ENCODE data around the gene CNOT2.

The CNOT2 gene

GRCh38 chr12:70249903-70250302 is 6.7 kb downstream of the CNOT2 start:
- TF ChIP-seq TAF1 (IDR thresholded peaks at IDR 0.05; ENCODE audit: borderline replicate concordance, insufficient read depth, low read length): no peak
- TF ChIP-seq FOXP2 (optimal IDR thresholded peaks at IDR 0.05; ENCODE audit: borderline replicate concordance, extremely low read depth, extremely low read length, insufficient read depth): no peak
- TF ChIP-seq SIN3A (IDR thresholded peaks at IDR 0.05; ENCODE audit: borderline replicate concordance, insufficient read depth, low read length): no peak
- no peak for TF ChIP-seq REST (IDR thresholded peaks at IDR 0.05; ENCODE audit: insufficient read depth in 1 of 2, low read depth in 2 of 2, low read length in 2 of 2)
- no peak for TF ChIP-seq POLR2AphosphoS5 (IDR thresholded peaks at IDR 0.05; ENCODE audit: low read depth, low read length)

GRCh38 chr12:70251226-70251625 is 8.0 kb downstream of the CNOT2 start:
- no peak for TF ChIP-seq SIN3A (IDR thresholded peaks at IDR 0.05; ENCODE audit: borderline replicate concordance, insufficient read depth, low read length)
- TF ChIP-seq FOXP2 (optimal IDR thresholded peaks at IDR 0.05; ENCODE audit: borderline replicate concordance, extremely low read depth, extremely low read length, insufficient read depth): no peak
- TF ChIP-seq TAF1 (IDR thresholded peaks at IDR 0.05; ENCODE audit: borderline replicate concordance, insufficient read depth, low read length): no peak
- TF ChIP-seq POLR2AphosphoS5 (IDR thresholded peaks at IDR 0.05; ENCODE audit: low read depth, low read length): no peak
- no peak for TF ChIP-seq REST (IDR thresholded peaks at IDR 0.05; ENCODE audit: insufficient read depth in 1 of 2, low read depth in 2 of 2, low read length in 2 of 2)

- TF ChIP-seq TAF1 (IDR thresholded peaks at IDR 0.05; ENCODE audit: borderline replicate concordance, insufficient read depth, low read length): no peak
- TF ChIP-seq SIN3A (IDR thresholded peaks at IDR 0.05; ENCODE audit: borderline replicate concordance, insufficient read depth, low read length): no peak
- TF ChIP-seq FOXP2 (optimal IDR thresholded peaks at IDR 0.05; ENCODE audit: borderline replicate concordance, extremely low read depth, extremely low read length, insufficient read depth): no peak
- no peak for TF ChIP-seq POLR2AphosphoS5 (IDR thresholded peaks at IDR 0.05; ENCODE audit: low read depth, low read length)
- no peak for TF ChIP-seq REST (IDR thresholded peaks at IDR 0.05; ENCODE audit: insufficient read depth in 1 of 2, low read depth in 2 of 2, low read length in 2 of 2)
Measured at GRCh38 chr12:70251661-70252060, 8.4 kb downstream of the CNOT2 start.

GRCh38 chr12:70252832-70253231 is 9.6 kb downstream of the CNOT2 start:
- TF ChIP-seq TAF1 (IDR thresholded peaks at IDR 0.05; ENCODE audit: borderline replicate concordance, insufficient read depth, low read length) (no peak), SIN3A (IDR thresholded peaks at IDR 0.05; ENCODE audit: borderline replicate concordance, insufficient read depth, low read length) (no peak), REST (IDR thresholded peaks at IDR 0.05; ENCODE audit: insufficient read depth in 1 of 2, low read depth in 2 of 2, low read length in 2 of 2) (no peak), FOXP2 (optimal IDR thresholded peaks at IDR 0.05; ENCODE audit: borderline replicate concordance, extremely low read depth, extremely low read length, insufficient read depth) (no peak), POLR2AphosphoS5 (IDR thresholded peaks at IDR 0.05; ENCODE audit: low read depth, low read length) (no peak)

GRCh38 chr12:70254225-70254624 is 11.0 kb downstream of the CNOT2 start:
- no peak for TF ChIP-seq TAF1 (IDR thresholded peaks at IDR 0.05; ENCODE audit: borderline replicate concordance, insufficient read depth, low read length)
- TF ChIP-seq FOXP2 (optimal IDR thresholded peaks at IDR 0.05; ENCODE audit: borderline replicate concordance, extremely low read depth, extremely low read length, insufficient read depth): no peak
- TF ChIP-seq REST (IDR thresholded peaks at IDR 0.05; ENCODE audit: insufficient read depth in 1 of 2, low read depth in 2 of 2, low read length in 2 of 2): no peak
- no peak for TF ChIP-seq POLR2AphosphoS5 (IDR thresholded peaks at IDR 0.05; ENCODE audit: low read depth, low read length)
- TF ChIP-seq SIN3A (IDR thresholded peaks at IDR 0.05; ENCODE audit: borderline replicate concordance, insufficient read depth, low read length): no peak
